ENCODE measurements around the gene GPR158. TPM values are rescaled to one million over a fixed set of nuclear protein-coding genes. Genes with fewer than 3 reads are reported as not detected.

GPR158 gene
- total RNA-seq, 4 donors from 2014 or later = 0.16 to 1.1 (median 0.17) TPM; not detected in 1

GRCh38 chr10:25405871-25406270, 231.1 kb downstream of the GPR158 start:
- no peak for TF ChIP-seq CTCF (IDR thresholded peaks at IDR 0.05; ENCODE audit: low read depth)

GRCh38 chr10:25417611-25418010, 242.8 kb downstream of the GPR158 start:
- no peak for TF ChIP-seq CTCF (IDR thresholded peaks at IDR 0.05; ENCODE audit: low read depth)

GRCh38 chr10:25425776-25426175, 251.0 kb downstream of the GPR158 start:
- no peak for TF ChIP-seq CTCF (IDR thresholded peaks at IDR 0.05; ENCODE audit: low read depth)

- TF ChIP-seq CTCF (IDR thresholded peaks at IDR 0.05; ENCODE audit: low read depth) = no peak
Observed at GRCh38 chr10:25436431-25436830, 261.6 kb downstream of the GPR158 start.

- TF ChIP-seq CTCF (IDR thresholded peaks at IDR 0.05; ENCODE audit: low read depth) = no peak
Observed at GRCh38 chr10:25441270-25441669, 266.5 kb downstream of the GPR158 start.

GRCh38 chr10:25444266-25444665, 269.5 kb downstream of the GPR158 start:
- TF ChIP-seq CTCF (IDR thresholded peaks at IDR 0.05; ENCODE audit: low read depth) = no peak

GRCh38 chr10:25451401-25451800, 276.6 kb downstream of the GPR158 start:
- no peak for TF ChIP-seq CTCF (IDR thresholded peaks at IDR 0.05; ENCODE audit: low read depth)
